SU-DHL-6 (cell line): ENCODE measurements around the gene GPR143.

ENCODE experiments used
- H2AFZ ChIP-seq: fragments of 200-600 bp; sonication (generic); 2 replicates; pipeline ENCODE4 v1.6.1; 2014; ENCODE audit warnings: low read depth, mild to moderate bottlenecking, moderate library complexity, mixed read lengths, antibody characterized with exemption, low read length; ENCODE audit not compliant: severe bottlenecking
- H3F3A ChIP-seq: fragments of 200-600 bp; shearing (Covaris generic); 2 replicates; pipeline ENCODE4 v1.6.0; 2016; ENCODE audit warnings: antibody characterized with exemption, mild to moderate bottlenecking; ENCODE audit not compliant: insufficient read depth
- H3K27ac ChIP-seq: fragments of 200-600 bp; sonication (generic); 2 replicates; pipeline ENCODE4 v1.5.1; 2016; ENCODE audit warnings: low read depth, mild to moderate bottlenecking, low read length, moderate library complexity, mixed read lengths
- H3K27me3 ChIP-seq: fragments of 200-600 bp; sonication (generic), shearing (Covaris generic); 2 replicates; pipeline ENCODE4 v1.6.0; 2014; ENCODE audit warnings: mild to moderate bottlenecking, low read length
- H3K36me3 ChIP-seq: fragments of 200-600 bp; sonication (generic); 2 replicates; pipeline ENCODE4 v1.6.1; 2014; ENCODE audit warnings: mild to moderate bottlenecking, low read length, mixed read lengths
- H3K4me2 ChIP-seq: fragments of 300-600, 200-600 bp; shearing (Covaris generic), sonication (generic); 2 replicates; pipeline ENCODE4 v1.6.0; 2014; ENCODE audit warnings: low read length, low read depth, mild to moderate bottlenecking; ENCODE audit not compliant: poor library complexity, severe bottlenecking
- H3K4me3 ChIP-seq: fragments of 200-600 bp; sonication (generic); 2 replicates; pipeline ENCODE4 v1.5.1; 2014; ENCODE audit warnings: antibody characterized with exemption, low read length, mild to moderate bottlenecking, mixed read lengths; ENCODE audit not compliant: insufficient read depth, poor library complexity, severe bottlenecking
- H3K79me2 ChIP-seq: fragments of 200-600 bp; sonication (generic); 2 replicates; pipeline ENCODE4 v1.6.1; 2014; ENCODE audit warnings: mild to moderate bottlenecking, low read length, moderate library complexity; ENCODE audit not compliant: insufficient read depth
- H3K9ac ChIP-seq: fragments of 200-600 bp; sonication (generic); 2 replicates; pipeline ENCODE4 v1.7.0; 2014; ENCODE audit warnings: mild to moderate bottlenecking, low read length
- H3K9me2 ChIP-seq: fragments of 200-600 bp; sonication (generic); replicated peaks from 2 replicates; pipeline ENCODE4 v1.6.1; 2014; ENCODE audit warnings: low read length; ENCODE audit not compliant: insufficient read depth
- H3K9me3 ChIP-seq: fragments of 200-600 bp; sonication (generic); 2 replicates; pipeline ENCODE4 v1.6.1; 2014; ENCODE audit warnings: low read length, mixed read lengths; ENCODE audit not compliant: insufficient read depth
- H4K20me1 ChIP-seq: fragments of 200-600 bp; sonication (generic); 2 replicates; pipeline ENCODE4 v1.6.1; 2014; ENCODE audit warnings: low read depth, mild to moderate bottlenecking, antibody characterized with exemption, low read length, moderate library complexity, mixed read lengths
- EZH2phosphoT487 ChIP-seq: fragments of 200-600 bp; sonication (generic), shearing (Covaris generic); conservative IDR thresholded peaks from 2 replicates; pipeline ENCODE4 v1.6.1; 2018; ENCODE audit warnings: mild to moderate bottlenecking, antibody characterized with exemption, low read length, moderate library complexity, mixed read lengths
- TF ChIP-seq, protein P1 (sequence below): fragments of 200-600 bp; sonication (generic); IDR thresholded peaks from one replicate; pipeline ENCODE4 v1.5.1; 2017; ENCODE audit warnings: antibody characterized with exemption, mild to moderate bottlenecking, low read length, moderate library complexity; ENCODE audit not compliant: insufficient read depth, poor library complexity, severe bottlenecking

GPR143 gene

DNA sequence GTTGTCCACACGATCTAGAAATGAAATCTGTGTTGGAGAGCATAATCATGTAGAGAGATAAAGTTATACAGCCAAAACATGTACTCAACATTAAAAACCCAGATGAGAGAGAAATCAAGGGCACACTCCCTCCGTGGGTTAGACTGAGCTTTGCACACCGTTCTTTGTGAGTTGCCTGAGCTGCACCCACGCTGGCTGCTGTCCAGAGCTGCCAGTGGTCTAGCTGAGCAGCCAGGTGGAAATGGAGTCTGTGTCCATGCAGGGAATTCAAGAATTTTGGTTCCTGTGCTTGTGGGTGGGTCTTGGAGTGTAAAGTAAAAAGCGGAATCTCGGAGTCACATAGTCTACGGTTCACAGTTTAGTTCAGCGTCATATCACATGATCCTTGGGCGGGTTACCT lies 84.6 kb downstream of the GPR143 start:
- H4K20me1 ChIP-seq = no peaks in the 10 kb centered on the region
- no peaks in the 10 kb centered on the region for H3K9me3 ChIP-seq
- H3K27ac ChIP-seq = no peak overlapping the region
- H3K9ac ChIP-seq = no peak overlapping the region
- H3K36me3 ChIP-seq = no peaks in the 10 kb centered on the region
- no peak overlapping the region for H2AFZ ChIP-seq
- H3K79me2 ChIP-seq = no peaks in the 10 kb centered on the region
- H3K4me3 ChIP-seq = no peak overlapping the region
- no peaks in the 10 kb centered on the region for H3K27me3 ChIP-seq
- no peaks in the 10 kb centered on the region for H3F3A ChIP-seq
- H3K9me2 ChIP-seq = no peaks in the 10 kb centered on the region
- no peak overlapping the region for H3K4me2 ChIP-seq
- no peak for TF ChIP-seq EZH2phosphoT487
- TF ChIP-seq, protein P1, sequence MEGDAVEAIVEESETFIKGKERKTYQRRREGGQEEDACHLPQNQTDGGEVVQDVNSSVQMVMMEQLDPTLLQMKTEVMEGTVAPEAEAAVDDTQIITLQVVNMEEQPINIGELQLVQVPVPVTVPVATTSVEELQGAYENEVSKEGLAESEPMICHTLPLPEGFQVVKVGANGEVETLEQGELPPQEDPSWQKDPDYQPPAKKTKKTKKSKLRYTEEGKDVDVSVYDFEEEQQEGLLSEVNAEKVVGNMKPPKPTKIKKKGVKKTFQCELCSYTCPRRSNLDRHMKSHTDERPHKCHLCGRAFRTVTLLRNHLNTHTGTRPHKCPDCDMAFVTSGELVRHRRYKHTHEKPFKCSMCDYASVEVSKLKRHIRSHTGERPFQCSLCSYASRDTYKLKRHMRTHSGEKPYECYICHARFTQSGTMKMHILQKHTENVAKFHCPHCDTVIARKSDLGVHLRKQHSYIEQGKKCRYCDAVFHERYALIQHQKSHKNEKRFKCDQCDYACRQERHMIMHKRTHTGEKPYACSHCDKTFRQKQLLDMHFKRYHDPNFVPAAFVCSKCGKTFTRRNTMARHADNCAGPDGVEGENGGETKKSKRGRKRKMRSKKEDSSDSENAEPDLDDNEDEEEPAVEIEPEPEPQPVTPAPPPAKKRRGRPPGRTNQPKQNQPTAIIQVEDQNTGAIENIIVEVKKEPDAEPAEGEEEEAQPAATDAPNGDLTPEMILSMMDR = no peak

DNA sequence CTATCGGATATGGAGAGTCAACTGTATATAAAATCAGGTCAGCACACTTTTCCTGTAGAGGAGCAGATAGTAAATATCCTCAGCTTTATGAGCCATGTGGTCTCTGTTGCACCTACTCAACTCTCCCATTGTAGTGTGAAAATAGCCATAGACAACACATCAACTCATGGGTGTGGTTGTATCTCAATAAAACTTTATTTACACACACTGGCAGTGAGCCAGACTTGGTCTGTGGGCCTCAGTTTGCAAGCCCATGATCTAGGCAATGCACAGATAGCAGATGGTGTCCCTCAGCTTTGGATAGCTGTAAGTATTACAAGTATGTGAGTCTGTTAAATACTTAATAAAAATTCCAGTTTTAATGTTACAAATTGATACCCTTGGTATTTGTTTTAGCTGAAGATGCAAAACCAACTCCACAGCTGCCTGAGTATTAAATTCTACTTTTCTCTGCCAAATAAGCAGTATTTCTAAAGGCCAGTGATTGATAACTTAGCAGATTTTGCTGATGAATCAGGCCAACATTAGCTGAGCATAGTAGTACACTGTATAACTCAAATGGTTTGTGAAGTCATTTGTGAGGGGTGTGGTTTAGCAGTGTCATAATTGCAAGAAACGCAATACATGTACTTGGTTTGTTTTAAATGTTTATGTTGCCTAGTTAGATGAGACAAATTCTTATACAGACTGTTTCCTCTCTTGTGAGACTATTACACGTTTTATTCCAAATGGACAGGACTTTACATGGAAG lies 87.3 kb downstream of the GPR143 start:
- no peaks in the 10 kb centered on the region for H3F3A ChIP-seq
- H3K79me2 ChIP-seq = no peaks in the 10 kb centered on the region
- no peak overlapping the region for H3K4me2 ChIP-seq

DNA sequence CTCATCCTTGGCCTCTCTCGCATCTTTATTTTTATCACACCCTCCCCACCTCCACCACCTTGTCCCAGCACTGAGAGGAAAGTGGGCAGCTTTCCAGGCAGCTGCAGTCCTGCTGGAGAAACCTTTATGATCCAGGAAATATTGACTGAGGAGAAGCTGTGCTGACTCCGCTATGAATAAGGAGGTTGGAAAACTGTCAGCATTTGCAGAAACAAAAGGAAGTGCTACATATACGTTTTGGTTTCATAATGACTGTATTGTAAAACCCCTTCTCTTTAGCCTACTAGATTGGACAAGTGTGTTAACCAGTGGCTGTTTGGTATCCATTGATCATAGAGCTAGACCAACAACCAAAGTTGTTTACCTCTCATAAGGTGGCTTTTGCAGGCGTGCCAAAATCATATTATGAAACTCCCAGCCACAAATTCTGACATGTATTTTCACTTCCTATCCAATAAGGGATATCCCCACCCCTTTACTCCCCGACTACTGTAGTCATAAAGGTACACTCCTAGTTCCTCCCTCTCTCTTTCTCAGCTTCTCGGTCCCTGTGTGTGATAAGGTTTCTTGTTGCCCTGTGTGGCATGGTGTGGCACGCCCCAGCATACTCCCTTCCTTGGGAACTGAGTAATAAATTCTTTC lies 88.4 kb downstream of the GPR143 start:
- Histone ChIP-seq H3F3A (no peaks in the 10 kb centered on the region), H3K79me2 (no peaks in the 10 kb centered on the region), H4K20me1 (no peaks in the 10 kb centered on the region), H3K36me3 (no peaks in the 10 kb centered on the region), H3K27ac (no peak overlapping the region), H3K9me3 (no peaks in the 10 kb centered on the region), H3K4me3 (no peak overlapping the region), H3K27me3 (no peaks in the 10 kb centered on the region), H3K4me2 (no peak overlapping the region), H2AFZ (no peak overlapping the region), H3K9ac (no peak overlapping the region), H3K9me2 (no peaks in the 10 kb centered on the region)
- TF ChIP-seq, protein P1 = no peak

More for the DNA sequence above, 87.3 kb downstream of the GPR143 start:
- no peak overlapping the region for H3K9ac ChIP-seq
- no peaks in the 10 kb centered on the region for H3K9me3 ChIP-seq
- H3K36me3 ChIP-seq = no peaks in the 10 kb centered on the region
- no peak overlapping the region for H3K27ac ChIP-seq
- no peaks in the 10 kb centered on the region for H3K27me3 ChIP-seq
- H3K4me3 ChIP-seq = no peak overlapping the region
- no peaks in the 10 kb centered on the region for H4K20me1 ChIP-seq
- H3K9me2 ChIP-seq = no peaks in the 10 kb centered on the region
- H2AFZ ChIP-seq = no peak overlapping the region
- no peak for TF ChIP-seq EZH2phosphoT487
- TF ChIP-seq, protein P1 = no peak
